ENCODE results near the gene KRT39. TPM values are rescaled to one million over a fixed set of nuclear protein-coding genes. Genes with fewer than 3 reads are reported as not detected.

Gene KRT39
- polyA plus RNA-seq, 3 donors, result not detected

- DNase-seq (ENCODE audit: low read depth in 3 of 3, low spot score in 2 of 3), result peak; percentile 43 to 63 (median 55)
Observed at GRCh38 chr17:40909351-40909750, 57.4 kb downstream of the KRT39 start.

Other genes starting within 250 kb of the KRT39 start
- gene KRT25, start 211.6 kb downstream of the KRT39 start, polyA plus RNA-seq (ENCODE audit: insufficient read length in 3 of 3), result under 1 TPM in 2 of 3 donors, not detected in 1; 0.07 TPM
- gene KRT26, start 194.7 kb downstream of the KRT39 start, polyA plus RNA-seq (ENCODE audit: insufficient read length in 3 of 3), result not detected
- not detected for gene KRT27, start 184.4 kb downstream of the KRT39 start, polyA plus RNA-seq (ENCODE audit: insufficient read length in 3 of 3)
- gene KRT28, start 167.0 kb downstream of the KRT39 start, polyA plus RNA-seq (ENCODE audit: insufficient read length in 3 of 3), result not detected
- 10 to 100 TPM; 33.0 to 44.7 (median 41.0) TPM for gene KRT10, start 144.3 kb downstream of the KRT39 start, polyA plus RNA-seq (ENCODE audit: insufficient read length in 3 of 3)
- gene KRT12, start 99.7 kb downstream of the KRT39 start, polyA plus RNA-seq (ENCODE audit: insufficient read length in 3 of 3), result not detected
- gene KRT20, start 81.7 kb downstream of the KRT39 start, polyA plus RNA-seq (ENCODE audit: insufficient read length in 3 of 3), result under 1 TPM in 2 of 3 donors, not detected in 1; 0.17 to 0.37 TPM
- 1 to 10 TPM in 2 of 3 donors, under 1 TPM in 1; 0.45 to 2.2 (median 2.0) TPM for gene KRT23, start 29.3 kb downstream of the KRT39 start, polyA plus RNA-seq (ENCODE audit: insufficient read length in 3 of 3)
- not detected for gene KRT40, start 17.4 kb upstream of the KRT39 start, polyA plus RNA-seq (ENCODE audit: insufficient read length in 3 of 3)
- gene KRTAP3-3, start 27.2 kb upstream of the KRT39 start, polyA plus RNA-seq (ENCODE audit: insufficient read length in 3 of 3), result not detected
- not detected for gene KRTAP3-2, start 33.0 kb upstream of the KRT39 start, polyA plus RNA-seq (ENCODE audit: insufficient read length in 3 of 3)
- gene KRTAP3-1, start 42.2 kb upstream of the KRT39 start, polyA plus RNA-seq (ENCODE audit: insufficient read length in 3 of 3), result not detected
- gene KRTAP1-5, start 60.3 kb upstream of the KRT39 start, polyA plus RNA-seq (ENCODE audit: insufficient read length in 3 of 3), result not detected
- gene KRTAP1-4, start 63.2 kb upstream of the KRT39 start, polyA plus RNA-seq (ENCODE audit: insufficient read length in 3 of 3), result not detected
- not detected for gene KRTAP1-3, start 67.9 kb upstream of the KRT39 start, polyA plus RNA-seq (ENCODE audit: insufficient read length in 3 of 3)
- not detected for gene KRTAP1-1, start 74.5 kb upstream of the KRT39 start, polyA plus RNA-seq (ENCODE audit: insufficient read length in 3 of 3)
- not detected for gene KRTAP2-1, start 80.4 kb upstream of the KRT39 start, polyA plus RNA-seq (ENCODE audit: insufficient read length in 3 of 3)
- not detected for gene KRTAP2-2, start 88.3 kb upstream of the KRT39 start, polyA plus RNA-seq (ENCODE audit: insufficient read length in 3 of 3)
- not detected for gene KRTAP2-3, start 93.2 kb upstream of the KRT39 start, polyA plus RNA-seq (ENCODE audit: insufficient read length in 3 of 3)
- not detected for gene KRTAP2-4, start 98.9 kb upstream of the KRT39 start, polyA plus RNA-seq (ENCODE audit: insufficient read length in 3 of 3)
- gene KRTAP4-7, start 117.2 kb upstream of the KRT39 start, polyA plus RNA-seq (ENCODE audit: insufficient read length in 3 of 3), result not detected
- gene KRTAP4-8, start 131.2 kb upstream of the KRT39 start, polyA plus RNA-seq (ENCODE audit: insufficient read length in 3 of 3), result not detected
- not detected for gene KRTAP4-16, start 135.3 kb upstream of the KRT39 start, polyA plus RNA-seq (ENCODE audit: insufficient read length in 3 of 3)
- gene KRTAP4-9, start 138.4 kb upstream of the KRT39 start, polyA plus RNA-seq (ENCODE audit: insufficient read length in 3 of 3), result not detected
- not detected for gene KRTAP4-11, start 151.4 kb upstream of the KRT39 start, polyA plus RNA-seq (ENCODE audit: insufficient read length in 3 of 3)
- gene KRTAP4-12, start 157.2 kb upstream of the KRT39 start, polyA plus RNA-seq (ENCODE audit: insufficient read length in 3 of 3), result not detected
- gene KRTAP4-6, start 173.6 kb upstream of the KRT39 start, polyA plus RNA-seq (ENCODE audit: insufficient read length in 3 of 3), result not detected
- not detected for gene KRTAP4-5, start 182.9 kb upstream of the KRT39 start, polyA plus RNA-seq (ENCODE audit: insufficient read length in 3 of 3)
- not detected for gene KRTAP4-4, start 193.8 kb upstream of the KRT39 start, polyA plus RNA-seq (ENCODE audit: insufficient read length in 3 of 3)
- gene KRTAP4-3, start 201.3 kb upstream of the KRT39 start, polyA plus RNA-seq (ENCODE audit: insufficient read length in 3 of 3), result not detected
- not detected for gene KRTAP4-2, start 211.3 kb upstream of the KRT39 start, polyA plus RNA-seq (ENCODE audit: insufficient read length in 3 of 3)
- gene KRTAP4-1, start 218.0 kb upstream of the KRT39 start, polyA plus RNA-seq (ENCODE audit: insufficient read length in 3 of 3), result not detected
- not detected for gene KRTAP9-1, start 222.9 kb upstream of the KRT39 start, polyA plus RNA-seq (ENCODE audit: insufficient read length in 3 of 3)

Data from right renal cortex interstitium (tissue), 3 donors.